HS-5 (cell line): ENCODE measurements around the gene MGRN1.

ENCODE experiments used
- DNase-seq: peaks from one replicate; pipeline ENCODE4 v3.0.0-alpha.2; 2012; ENCODE audit warnings: low read depth

The MGRN1 gene

DNA sequence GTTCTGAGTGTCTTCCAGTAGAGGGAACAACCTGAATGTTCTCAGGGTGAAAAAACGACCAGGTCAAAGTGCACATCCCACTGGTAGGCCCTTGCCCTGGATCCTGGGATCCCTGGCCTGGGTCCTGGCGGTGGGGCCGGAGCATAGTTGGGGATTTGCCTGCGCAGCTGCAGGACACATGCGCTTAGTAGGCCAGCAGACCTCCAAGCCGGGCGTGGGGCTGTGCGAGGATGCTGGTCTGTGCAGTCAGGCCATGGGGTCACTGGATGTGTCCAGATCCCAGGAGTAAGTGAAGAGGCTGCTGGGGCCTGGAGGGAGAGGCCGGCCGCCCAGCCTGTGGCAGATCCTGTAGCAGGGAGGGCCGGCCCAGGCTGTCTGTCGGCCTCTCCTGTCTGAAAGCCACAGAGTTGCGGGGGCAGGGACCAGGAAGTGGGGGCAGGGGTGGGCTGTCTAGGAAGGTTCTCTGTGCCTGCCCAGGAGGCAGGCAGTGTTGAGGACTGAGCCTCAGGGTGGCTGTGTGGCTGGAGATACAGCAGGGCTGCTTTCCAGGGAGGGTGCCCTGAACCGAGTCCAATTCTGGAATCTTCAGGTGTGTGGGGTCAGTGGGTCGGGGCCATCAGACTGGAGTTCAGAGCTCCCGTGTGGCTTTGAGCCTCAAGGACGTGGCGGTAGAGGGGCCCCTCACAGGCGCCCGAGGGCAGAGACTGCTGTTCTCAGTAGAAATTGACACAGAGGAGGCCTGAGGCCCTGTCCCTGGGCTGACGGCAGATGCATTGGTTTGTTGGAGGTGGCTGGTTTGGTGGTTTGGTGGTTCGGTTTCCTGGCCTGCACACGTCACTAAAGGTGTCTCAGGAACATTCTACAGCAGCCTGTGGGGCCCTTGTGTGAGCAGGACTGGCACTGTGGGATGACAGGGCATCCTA, 51.5 kb downstream of the MGRN1 start:
- no peak for DNase-seq

DNA sequence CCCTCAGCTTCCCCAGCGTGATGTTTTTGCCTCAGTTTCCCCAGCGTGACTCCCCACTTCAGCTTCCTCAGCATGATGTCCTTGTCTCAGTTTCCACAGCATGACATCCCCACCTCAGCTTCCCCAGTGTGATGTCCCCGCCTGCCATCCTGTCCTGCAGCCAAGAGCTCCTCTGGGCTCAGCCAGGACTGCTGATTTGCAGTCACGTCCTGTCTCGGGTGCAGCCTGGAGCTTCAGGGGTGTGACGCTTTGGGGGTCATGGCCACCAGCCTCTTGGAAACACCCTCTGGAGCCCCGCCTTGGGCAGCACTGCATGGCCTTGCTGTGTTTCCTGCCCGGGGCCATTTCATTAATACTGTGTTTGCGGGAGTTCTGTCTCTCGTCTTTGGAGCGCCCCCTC, 52.2 kb downstream of the MGRN1 start:
- DNase-seq, result no peak

DNA sequence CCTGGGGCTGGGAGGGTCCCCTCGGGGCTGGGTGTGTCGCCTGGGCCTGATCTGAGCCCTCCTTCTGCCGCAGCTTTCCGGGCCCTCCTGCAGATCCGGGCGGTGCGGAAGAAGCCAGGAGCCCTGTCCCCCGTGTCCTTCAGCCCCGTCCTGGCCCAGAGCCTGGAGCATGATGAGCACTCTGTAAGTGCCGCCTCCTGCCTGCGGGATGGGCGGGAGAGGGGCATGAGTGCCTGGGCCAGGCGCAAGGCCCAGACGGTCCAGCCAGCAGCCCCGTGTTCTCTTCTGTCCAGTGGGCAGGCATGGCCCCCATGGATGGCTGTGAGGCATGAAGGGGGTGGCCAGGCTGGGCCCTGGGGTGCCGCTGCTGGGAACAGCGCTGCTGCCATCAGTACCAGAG, 52.8 kb downstream of the MGRN1 start:
- DNase-seq, result no peak

DNA sequence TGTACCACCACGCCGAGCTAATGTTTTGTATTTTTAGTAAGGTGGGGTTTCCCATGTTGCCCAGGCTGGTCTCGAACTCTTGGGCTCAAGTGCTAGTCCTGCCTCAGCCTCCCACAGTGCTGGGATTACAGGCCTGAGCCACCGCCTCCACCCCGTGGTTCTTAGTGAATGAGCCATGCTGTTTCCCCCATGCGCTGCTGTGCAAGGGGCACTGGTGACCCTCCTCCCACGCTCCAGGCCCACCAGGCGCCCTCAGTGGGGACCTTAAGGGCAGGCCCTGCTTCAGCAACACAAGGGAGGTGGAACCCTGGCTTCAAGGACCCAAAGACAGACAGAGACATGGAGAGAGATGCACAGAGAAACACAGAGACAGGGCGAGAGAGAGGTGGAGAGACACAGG, 53.4 kb downstream of the MGRN1 start:
- no peak for DNase-seq

DNA sequence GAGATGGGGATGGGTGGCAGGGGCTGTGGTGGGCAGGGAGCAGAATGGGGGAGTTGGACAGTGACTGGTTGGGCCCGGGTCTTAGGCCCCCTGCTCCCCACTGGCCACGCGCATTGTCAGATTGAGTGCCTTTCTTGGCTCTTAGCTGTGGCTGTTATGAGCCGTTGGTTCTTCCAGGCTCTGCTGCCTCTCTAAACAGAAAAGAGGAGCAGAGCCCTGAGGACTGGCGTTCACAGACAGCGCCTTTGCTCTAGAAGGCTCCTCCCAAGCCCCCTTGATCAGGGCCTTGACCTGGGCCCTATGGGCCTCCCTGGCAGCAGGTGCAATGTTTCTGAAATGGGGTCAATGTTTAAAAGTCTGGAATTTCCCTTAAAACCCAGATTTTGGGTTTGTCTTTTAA, 54.0 kb downstream of the MGRN1 start:
- no peak for DNase-seq

DNA sequence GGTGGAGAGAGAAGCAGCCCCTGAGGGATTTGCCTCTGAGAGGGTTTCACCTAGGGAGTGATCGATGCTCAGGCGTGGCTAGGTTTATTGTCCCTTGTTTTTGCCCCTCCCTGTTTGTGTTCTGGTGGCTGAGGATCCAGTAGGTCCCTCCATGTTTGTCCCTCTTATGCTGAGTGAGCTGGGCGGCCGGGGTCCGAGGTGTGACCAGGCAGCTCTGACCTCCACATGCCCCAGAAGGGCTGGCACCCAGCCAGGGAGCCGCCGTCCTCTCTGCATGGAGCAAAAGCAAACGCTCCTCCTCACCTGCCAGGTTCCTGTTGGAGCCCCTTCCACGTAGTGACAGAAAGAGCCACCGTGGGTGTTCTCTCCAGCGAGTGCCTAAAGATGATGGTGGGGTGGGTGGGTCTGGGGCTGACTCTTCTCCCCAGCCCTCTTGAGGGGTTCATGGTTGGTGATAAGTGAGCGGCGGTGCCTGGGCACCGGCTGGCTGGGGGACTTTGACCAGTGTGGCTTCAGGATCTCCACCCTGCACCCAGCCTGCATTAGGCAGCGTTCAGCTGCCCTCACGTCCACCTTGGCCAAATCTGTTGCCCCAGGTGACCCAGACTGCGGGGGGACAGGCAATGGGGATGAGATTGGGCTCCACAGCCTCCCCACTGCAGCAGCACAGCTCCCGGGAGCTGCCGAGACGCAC, 54.7 kb downstream of the MGRN1 start:
- no peak for DNase-seq

DNA sequence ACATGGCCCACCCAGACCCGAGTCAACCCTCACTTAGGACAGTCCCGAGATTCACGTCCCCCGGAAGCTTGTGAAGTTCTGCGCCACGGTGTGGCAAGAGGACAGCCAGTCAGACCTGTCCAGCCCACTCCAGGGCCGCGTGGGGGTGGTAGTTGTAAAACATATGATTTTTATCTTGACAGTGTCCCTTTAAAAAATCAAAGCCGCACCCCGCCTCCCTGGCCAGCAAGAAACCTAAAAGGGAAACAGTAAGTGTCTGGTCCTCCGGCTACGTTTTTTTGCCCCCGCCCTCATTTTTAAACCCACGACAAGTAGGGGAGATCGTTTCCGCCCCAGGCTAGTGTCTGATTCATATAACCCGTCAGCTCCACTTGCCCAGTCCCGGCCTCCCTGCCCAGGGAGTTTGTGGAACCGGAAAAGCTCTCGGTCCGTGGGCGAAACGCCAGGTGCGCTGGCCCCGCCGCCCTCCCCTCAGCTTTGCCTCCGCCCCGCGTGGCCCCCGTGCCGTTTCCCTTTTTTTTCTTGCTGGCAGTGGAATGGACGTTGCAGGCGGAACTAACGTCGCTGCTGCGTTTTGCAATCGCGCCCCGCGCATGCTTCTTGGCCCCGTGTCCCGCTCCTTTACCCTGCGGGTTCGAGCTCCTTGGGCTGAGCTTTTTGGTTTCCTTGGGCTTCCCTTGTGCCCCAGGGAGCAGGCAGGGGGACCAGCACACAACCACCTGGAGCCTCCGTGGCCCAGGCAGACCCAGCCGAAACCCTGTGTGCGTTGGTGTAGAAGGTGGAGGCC, 55.4 kb downstream of the MGRN1 start:
- DNase-seq, result no peak

DNA sequence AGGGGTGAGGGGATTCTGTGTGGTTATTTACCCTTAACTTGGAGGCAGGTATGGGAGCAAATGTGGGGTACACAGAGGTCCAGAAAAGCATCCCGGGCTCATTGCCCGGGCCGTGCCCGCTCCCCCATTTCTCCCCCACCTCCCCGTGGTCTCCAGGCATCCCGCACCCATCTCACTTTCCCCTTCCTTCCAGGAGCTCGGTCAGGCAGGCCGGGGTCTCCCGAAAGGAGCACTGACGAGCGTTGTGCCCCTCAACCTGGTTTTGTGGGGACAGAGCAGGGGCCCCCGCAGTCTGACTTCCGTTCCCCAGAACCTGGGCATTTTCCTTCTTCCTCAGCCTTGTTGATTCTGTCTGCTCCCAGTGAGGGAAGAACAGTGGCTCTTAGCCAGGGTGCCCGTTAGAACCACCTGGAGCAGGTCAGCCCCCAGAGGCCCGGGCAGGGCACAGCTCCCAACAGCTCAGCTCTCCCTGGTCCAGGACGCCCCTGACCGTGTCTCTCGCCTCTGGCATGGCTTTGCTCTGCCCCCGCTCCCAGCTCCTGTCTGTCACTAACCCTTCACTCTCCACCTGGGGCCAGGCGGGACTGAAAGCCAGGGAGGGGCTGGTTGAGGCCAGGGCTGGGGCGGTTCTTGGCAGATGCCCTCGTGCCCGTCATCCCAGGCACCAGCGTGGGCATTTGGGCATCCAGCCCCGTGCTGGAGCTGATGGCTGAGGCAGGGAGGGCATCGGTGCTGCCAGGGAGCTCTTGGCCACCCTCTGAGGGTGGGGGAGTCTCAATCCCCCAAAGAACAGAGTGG, 56.2 kb downstream of the MGRN1 start:
- DNase-seq, result no peak

DNA sequence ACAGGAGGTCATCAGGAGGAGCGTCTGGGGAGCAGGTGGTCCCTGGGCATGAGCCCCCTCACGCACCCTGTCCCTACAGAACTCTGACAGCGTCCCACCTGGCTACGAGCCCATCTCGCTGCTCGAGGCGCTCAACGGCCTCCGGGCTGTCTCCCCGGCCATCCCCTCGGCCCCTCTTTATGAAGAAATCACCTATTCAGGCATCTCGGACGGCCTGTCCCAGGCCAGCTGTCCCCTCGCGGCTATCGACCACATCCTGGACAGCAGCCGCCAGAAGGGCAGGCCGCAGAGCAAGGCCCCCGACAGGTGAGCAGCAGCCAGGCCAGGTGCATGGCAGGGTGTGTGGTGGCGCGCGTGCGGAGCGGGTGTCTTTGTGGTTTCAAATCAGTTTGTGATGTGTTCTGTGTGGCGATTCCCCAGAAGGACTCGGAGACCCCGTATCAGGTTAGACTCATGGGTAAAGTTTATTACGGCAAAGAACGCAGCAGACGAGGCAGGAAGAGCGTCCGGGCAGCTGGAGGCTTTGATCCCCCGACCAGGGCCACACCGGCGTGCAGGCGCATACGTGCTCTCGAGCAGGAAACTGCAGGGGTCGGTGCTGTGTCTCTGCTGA, 57.0 kb downstream of the MGRN1 start:
- DNase-seq, result no peak

DNA sequence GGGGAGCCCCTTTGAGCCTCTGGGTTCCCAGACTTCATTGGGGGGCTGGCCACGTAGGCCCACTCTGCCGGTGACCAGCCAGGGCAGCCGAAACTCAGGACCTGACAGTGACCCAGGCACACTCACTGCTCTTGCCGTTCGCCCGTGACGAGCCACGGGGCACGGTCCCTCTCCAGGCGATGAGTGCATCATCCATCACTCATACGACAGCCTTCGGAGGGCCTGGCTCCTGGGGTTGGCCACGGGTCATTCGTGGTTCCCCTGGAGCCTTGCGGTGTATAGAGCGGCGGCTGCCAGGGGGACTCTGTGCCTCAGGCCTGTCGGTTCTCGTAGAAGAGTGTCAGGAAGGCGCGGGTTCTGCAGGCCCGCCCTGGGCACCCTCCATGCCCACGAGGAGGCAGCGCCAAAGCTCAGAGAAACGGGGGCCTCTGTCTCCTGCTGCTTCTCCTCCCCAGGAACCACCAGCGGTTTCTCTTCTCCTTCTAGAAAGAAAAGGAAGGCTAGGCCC, 57.5 kb downstream of the MGRN1 start:
- no peak for DNase-seq

DNA sequence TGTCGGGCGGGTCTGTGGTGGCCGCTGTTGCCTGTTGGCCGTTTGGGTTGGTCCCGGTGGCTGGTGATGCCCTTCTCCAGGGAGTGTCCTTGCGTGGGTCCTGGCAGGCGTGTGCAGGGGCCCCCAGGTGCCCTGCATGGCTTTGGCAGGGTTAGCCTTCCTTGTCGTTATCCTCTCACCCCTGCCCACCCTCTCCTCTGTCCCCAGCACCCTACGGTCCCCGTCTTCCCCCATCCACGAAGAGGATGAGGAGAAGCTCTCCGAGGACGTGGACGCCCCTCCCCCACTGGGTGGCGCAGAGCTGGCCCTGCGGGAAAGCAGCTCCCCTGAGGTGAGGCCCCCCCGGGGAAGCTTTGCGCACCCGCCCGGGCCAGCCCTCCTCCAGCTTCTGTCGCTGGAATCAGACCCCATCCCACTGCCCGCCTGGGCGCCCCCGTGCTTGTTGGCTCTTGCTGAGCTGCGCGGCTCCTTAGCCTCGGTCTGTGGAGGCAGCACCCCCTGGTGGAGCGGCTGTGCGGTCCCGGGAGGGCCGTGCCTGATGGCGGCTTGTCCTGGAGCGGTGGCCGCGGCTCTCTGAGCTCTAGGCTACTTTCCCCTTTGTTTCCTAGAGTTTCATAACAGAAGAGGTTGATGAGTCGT, 58.1 kb downstream of the MGRN1 start:
- no peak for DNase-seq

DNA sequence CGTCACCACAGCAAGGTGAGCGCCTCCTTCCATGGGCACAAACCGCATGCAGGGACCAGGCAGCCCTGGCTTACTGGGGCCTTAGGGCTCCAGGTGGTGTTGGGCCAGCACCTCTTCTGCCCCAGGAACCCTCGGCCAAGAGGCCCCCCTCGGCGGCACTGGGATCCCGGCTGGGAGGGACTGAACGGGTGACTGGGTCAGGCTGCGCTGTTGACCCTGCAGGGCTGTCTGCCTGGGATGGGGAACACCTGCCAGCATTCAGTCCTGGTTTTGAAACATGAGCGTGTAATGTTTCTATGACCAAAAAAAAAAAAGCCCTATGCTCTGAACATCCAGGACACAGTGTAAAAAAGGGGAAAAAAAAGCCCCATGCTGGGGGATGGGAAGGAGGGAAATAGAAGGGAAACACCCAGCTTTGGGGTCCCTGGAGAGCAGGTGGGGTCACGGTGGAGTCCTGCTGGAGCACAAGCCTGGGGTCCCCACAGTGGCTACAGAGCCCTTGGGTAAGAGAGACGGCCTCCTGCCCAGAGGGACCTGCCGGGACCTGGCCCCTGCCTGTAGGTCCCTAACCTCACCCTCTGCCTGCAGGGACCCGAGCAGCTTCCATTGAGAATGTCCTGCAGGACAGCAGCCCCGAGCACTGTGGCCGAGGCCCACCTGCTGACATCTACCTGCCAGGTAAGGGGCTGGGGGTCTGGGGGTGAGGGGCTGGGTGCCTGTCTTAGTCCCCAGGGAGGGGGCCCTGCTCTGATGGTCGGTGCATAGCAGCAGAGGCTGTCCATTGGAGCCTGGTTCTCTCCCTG, 58.8 kb downstream of the MGRN1 start:
- DNase-seq, result no peak

DNA sequence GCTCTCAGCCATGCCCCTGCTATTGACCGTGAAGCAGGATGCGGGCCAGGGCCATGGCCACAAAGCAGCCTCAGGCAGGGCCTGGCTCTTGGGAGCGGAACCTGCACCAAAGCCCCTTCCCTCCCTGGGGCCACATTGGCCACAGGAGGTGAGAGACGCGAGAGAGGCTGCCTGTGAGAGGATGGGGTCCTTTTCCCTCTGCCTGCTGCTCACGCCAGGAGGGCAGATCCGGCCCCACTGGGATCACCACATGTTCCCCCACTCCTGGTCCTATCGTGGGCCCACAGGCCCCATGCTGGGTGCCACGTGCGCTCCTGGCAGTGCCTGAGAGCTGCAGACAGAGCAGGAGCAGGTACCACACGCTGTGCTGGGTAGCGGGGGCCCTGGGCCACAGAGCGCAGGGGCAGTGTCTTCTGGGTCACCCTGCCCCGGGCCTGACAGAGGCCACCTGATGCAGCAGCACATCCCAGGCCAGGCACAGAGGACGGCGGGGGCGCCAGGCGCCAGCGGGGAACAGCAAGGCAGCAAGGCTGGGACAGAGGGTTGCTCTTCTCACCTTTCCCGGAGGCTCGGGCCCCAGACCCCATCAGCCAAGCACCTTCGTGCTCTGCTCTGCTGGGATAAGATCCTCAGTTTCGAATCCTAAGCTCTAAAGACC, 59.6 kb downstream of the MGRN1 start:
- no peak for DNase-seq

DNA sequence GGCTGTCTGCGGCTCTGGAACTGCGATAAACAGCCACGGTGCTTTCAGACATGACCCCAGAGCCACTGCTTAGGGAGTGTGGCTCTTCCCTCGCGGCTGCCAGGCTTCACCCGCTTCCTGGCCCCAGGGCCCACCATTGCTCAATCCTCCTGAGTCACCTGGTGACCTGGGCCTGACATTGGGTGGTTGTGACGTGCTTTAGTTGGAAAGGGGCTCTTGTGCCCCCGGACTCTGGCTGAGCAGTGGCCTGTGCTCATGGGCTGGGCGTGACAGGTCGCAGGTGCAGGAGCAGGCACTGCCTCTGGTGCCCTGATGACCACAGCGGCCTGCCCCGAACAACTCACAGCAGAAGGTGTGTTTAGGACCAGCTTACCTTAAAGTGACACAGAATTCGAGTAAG, 60.1 kb downstream of the MGRN1 start:
- DNase-seq, result no peak

DNA sequence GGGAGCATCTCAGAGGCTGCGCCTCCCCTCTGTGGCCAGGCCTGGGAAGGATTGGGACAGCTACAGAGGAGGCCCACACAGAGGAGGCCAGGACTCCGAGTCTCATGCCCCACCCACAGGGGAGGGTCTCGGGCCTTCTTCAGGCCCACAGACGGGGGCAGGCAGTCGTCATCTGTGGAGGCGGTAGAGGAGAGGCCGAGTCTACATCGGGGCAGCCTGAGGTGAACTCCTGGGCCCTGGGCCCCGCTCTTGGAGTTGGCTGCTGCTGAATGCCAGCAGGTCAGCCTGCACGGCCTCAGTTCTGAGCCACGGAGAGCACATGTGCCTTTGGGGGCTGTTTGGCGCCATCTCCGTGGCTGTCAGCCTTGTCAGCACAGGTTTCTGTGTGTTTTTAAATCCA, 60.7 kb downstream of the MGRN1 start:
- no peak for DNase-seq

DNA sequence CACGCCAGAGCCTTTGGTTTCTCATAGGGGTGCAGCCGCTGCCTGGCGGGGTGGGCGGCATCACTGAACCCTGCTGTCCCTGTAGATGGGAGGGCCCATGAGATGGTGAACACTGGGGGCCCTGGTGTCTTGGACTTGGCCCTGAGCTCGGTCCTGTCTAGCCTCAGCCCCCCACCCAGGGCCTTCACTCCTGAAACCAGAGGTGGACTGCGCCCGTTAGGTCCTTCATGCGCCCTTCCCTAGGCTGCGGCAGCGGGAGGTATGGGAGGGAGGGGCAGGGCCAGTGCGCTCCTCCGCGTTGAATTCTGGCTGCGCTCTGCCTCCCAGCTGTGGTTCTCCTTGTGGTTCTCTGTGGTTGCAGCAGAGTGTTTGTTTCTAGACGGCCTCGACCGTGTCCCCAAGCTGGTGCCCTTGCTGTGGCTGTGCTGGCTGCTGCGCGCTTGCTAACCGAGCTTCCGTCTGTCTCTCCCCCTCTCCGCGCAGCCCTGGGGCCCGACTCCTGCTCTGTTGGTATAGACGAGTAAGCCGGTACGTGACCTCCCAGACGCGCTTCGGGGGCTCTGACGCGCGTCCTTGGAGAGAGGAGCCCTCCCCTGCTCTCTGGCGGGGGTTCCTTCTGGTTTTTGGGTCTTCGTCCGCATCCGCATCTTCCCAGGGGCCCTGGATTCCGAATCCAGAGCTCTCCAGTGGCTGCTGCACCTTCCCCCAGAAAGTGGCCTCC, 61.3 kb downstream of the MGRN1 start:
- no peak for DNase-seq

DNA sequence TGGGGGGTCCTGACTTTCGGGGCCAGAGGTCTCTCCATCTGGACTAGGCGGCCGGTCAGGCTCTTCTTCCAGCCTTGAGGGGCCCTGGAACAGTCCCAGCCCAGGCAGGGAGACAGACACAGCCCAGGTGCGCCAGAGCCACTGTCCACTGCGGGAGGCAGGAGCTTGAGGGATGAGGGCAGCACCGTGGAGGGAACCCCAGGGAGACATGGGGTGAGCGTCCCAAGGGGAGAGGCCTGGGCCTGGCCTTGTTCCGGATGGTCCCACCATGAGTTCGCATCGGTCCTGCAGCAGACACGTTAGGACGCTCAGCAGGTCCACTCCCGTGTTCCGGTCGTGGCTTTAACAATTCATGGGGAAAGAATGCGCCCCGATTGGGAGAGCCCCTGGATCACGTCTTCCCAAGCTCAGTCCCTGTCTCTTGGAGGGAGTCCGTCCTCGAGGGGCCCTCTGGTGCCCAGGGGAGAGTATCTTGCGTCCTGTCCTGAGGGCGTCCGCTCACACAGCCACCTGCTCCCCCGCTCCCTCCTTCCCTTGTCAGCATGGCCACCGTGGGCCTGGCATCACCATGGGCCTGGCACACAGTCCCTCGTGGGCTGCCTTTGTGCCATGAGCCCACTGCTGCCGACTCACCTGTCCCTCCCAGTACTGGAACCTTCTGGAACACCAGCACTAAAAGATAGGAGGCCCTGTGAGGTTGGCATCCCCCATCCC, 62.0 kb downstream of the MGRN1 start:
- DNase-seq, result no peak

DNA sequence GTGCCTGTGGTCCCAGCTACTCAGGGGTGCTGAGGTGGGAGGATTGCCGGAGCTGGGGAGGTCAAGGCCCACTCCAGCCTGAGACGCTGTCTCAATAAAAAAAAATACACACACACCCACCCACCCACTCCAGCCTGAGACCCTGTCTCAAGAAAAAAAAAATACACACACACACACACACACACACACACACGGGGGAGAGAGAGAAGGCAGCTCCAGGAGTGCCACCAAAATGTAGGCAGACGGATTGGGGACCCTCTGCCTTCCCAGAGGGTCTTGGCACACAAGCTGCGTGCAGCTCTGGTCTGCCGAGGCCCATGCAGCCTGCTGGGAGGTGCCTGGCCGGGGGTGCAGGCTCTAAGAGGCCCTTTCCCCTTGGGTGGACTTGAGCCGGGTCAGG, 62.8 kb downstream of the MGRN1 start:
- no peak for DNase-seq
